Activated CD4-positive, alpha-beta T cell treated with anti-CD3 and anti-CD28 coated beads for 48 hours (primary cell): ENCODE measurements around the gene PTPRG.

Experiments
- DNase-seq: peaks from one replicate; pipeline ENCODE4 v3.0.0-alpha.2; 2020

The PTPRG gene

DNA sequence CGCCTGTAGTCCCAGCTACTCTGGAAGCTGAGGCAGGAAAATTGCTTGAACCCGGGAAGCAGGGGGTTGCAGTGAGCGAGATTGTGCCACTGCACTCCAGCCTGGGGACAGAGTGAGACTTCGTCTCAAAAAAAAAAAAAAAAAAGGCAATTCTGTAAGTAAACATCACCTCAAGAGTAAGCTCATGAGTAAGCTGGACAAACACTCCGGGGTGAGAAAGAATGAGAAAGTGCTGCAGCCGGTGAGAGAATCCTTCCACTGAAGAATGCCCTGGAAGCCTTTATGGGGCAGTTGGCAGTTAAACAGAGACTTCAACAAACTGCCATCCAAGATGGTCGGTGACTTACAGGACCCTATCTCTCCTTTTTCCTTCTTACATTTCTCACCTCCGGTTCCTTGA lies 764.5 kb downstream of the PTPRG start:
- no peak for DNase-seq

DNA sequence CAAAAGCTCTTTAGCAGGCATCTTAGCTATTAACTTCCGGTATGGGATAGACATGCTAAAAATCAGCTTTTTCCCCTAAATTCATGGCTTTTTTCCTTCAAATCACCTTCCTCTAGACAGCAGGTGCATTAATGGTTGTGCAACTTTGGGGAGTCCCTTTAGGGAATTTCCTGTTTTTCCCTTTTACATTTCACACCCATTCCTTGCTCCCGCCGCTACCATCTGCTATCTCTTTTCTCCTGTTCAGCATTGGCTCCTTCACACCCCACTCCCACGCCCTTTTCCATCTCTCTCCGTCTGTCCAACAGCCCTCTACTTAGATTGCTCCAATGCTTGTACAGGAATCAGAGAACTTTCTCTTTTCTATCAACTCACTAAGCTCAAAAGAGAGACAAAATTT lies 768.6 kb downstream of the PTPRG start:
- DNase-seq = no peak

DNA sequence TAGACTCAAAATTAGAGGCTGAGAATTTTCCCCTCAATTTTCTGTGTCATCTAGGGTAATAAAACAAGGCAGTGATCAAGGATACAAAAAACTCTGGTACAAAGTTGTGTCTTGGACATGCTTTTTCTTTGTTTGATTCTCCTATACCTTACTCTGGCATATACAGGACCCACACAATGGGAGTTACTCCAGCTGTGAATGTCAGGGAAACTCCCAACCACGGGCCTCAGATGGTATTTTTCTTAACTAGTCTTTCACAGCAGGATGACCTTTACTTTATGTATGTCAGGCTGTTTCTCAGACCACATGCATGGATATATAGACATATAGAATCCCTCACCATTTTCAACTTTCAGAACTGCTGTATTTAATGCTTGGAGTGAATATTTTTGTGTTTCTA lies 770.6 kb downstream of the PTPRG start:
- no peak for DNase-seq

DNA sequence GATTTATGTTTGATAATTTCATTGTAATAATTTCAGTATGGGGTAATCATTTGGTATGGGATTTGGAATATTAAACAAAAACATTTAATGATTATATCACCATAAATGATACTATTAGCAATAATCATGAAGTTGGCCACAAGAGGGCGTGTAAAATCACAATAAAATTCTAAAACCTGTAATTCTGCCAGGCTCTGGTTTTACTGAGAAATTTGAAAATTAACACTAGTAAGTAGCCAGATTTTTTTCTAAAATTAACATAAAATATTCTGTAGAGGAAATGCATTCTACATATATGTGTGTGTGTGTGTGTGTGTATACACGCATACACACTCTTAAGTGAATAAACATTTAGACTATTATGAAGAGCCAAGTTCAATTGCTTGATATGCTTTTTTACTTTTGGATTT lies 771.5 kb downstream of the PTPRG start:
- DNase-seq = no peak

DNA sequence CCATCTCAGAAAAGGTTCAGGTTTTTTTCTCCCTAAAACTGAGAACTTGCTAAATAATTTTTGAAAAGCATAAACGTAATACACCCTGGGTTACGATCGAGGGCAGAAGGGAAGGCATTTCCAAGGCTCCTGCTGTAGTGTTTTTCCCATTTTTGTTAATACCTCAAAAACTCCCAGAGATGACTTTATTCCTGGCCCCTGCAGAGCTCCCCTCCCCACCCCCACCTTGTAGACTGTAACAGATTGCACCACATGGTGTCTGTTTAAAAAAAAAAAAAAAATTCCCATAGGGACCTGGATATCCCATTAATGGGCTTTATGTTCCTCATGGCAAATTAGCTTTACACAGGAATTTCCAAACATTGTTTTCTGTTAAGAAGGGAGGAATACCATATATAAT lies 773.8 kb downstream of the PTPRG start:
- DNase-seq = no peak

DNA sequence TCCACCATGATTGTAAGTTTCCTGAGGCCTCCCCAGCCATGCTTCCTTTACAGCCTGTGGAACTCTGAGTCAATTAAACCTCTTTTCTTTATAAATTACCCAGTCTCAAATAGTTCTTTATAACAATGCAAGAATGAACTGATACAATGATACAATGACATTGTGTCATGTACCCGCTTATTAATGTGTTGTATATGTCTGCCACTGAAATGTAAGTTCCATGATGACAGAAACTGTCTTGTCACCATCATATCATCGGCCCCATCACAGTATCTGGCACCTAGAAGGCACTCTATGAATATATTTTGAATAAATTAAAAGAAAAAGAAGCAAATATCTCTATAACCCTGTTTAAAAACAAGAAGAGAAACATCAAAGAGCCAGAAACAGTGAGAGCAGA lies 782.4 kb downstream of the PTPRG start:
- DNase-seq = no peak
